HG03432 (cell line): Measurements from ENCODE around the gene MFSD11.
"Not testable (repeated sequence)": the region's sequence is repeated elsewhere in the genome, so short reads cannot be mapped to it uniquely, and the experiment has no call there.

Experiments
- ATAC-seq: cut with Tn5 transposase; IDR thresholded peaks from one replicate; pipeline ENCODE4 v1.9.1; 2021; ENCODE audit warnings: mild to moderate bottlenecking, moderate library complexity; ENCODE audit not compliant: unreplicated experiment

MFSD11 gene

GRCh38 chr17:76726231-76726775, 11.6 kb upstream of the MFSD11 start, which contains the start of gene JMJD6:
Gene JMJD6 (minus strand): TSS chr17:76726606. CDS start chr17:76726475, 131 bp downstream.
- peak; percentile 73 for ATAC-seq

- peak; percentile 58 for ATAC-seq
Measured at GRCh38 chr17:76726776-76727718, 10.9 kb upstream of the MFSD11 start, which contains the start of gene METTL23. Gene METTL23 (plus strand): TSS chr17:76726839. CDS start chr17:76729711, 2,872 bp downstream.

- ATAC-seq, result no peak
Measured at GRCh38 chr17:76727745-76728456, 10.0 kb upstream of the MFSD11 start.

DNA sequence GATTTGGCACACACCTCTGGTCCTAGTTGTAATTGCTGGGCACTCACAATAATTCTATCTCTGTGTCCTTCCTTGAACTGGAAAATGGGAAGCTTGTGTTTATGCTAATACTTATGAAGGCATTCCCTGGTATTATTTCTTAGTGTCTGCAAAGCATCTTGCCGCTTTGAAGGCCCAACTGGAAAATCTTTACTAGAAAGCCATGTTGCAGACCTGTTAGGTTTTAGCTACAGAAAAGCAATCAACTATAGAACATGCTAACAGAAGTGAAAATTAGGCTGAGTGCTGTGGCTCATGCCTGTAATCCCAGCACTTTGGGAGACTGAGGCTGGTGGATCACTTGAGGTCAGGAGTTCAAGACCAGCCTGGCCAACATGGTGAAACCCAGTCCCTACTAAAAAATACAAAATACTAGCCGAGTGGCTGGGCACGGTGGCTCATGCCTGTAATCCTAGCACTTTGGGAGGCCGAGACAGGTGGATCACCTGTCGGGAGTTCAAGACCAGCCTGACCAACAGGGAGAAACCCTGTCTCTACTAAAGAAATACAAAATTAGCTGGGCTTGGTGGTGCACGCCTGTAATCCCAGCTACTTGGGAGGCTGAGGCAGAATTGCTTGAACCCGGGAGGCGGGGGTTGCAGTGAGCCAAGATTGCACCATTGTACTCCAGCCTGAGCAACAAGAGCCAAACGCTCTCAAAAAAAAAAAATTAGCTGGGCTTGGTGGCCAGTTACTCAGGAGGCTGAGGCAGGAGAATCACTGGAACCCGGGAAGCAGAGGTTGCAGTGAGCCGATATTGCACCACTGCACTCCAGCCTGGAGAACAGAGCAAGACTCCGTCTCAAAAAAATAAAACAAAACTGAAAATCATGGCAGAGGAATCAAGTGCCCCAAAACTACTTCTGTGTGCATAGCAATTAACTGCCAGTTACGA, 5.9 kb upstream of the MFSD11 start:
- ATAC-seq, result not testable (repeated sequence)

DNA sequence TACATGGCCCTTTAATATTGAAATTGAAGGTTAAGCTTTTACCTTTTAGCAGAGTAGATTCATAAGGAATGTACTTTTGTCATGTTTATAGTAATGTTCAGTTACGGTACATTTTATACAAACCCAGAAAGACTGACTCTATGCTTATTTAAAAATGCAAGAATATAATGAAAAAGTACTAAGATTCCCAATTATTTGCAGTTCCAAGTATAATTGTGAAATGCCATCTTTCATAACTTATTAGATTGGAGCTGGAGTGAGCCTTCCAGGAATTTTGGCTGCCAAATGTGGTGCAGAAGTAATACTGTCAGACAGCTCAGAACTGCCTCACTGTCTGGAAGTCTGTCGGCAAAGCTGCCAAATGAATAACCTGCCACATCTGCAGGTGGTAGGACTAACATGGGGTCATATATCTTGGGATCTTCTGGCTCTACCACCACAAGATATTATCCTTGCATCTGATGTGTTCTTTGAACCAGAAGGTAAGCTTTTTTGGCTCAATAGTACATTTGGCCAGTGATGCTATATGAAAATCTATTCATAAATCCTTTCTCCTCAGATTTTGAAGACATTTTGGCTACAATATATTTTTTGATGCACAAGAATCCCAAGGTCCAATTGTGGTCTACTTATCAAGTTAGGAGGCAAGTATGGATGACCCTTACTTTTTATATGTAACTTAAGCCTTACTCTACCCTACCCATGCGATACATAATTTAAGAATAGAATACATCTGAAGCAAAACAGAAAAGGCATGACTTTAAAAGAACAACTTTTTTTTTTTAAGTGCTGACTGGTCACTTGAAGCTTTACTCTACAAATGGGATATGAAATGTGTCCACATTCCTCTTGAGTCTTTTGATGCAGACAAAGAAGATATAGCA, 4.9 kb upstream of the MFSD11 start:
- ATAC-seq, result no peak

GRCh38 chr17:76733618-76733957, 4.3 kb upstream of the MFSD11 start:
- ATAC-seq, result no peak

DNA sequence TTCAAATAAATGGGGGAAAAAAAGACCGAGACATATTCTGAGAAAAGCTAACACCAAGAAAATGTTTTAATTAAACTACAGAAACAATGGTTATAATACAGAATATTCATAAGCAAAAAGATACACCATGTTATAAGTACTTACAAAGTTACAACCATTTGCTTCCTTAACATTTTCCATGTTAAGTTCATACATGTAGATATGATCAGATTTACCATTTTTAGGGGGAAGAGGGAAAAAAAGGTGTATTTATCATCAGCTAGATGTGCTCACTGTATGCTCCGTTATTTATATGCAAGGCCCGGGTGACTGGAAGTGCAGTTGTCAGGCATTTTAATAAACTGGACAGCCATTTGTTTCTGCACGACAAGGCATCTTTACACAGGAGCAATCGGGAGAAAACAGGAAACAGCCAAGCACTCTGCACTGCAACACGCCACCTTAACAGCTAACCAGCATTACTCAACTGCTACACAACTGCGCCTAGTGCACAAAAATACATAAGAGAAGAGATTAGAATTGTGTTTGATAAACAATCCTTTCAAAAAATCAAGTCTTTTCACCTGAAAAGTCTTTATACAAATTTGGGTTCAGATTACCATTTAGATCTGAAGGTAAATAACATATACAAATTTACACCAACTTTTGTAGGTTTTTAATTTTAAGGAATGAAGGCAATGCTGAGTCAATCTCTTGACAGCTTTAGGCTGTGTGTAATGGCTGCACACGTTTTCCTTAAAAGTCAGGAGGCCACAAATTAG, 3.7 kb upstream of the MFSD11 start:
- no peak for ATAC-seq

DNA sequence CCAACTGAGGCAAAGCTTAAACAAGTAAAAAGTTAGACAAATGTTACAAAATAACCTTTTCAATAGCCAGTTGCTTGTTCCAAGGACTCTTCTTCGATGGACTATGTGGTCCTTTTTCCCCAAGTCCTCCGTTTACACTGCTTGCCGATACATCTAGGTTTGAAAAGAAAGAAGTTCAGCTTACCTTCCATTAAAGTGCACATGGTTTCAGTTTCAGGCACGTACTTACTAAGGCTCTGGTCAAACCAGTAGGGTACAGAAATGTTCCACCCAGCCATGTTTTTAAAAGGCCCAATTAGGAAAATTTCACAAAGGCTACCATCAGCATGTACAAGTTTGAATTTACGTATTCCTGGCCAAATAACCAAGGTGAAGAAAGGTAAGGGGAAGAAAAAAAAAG, 2.9 kb upstream of the MFSD11 start:
- no peak for ATAC-seq

- no peak for ATAC-seq
Measured at GRCh38 chr17:76735586-76736348, 2.2 kb upstream of the MFSD11 start.

DNA sequence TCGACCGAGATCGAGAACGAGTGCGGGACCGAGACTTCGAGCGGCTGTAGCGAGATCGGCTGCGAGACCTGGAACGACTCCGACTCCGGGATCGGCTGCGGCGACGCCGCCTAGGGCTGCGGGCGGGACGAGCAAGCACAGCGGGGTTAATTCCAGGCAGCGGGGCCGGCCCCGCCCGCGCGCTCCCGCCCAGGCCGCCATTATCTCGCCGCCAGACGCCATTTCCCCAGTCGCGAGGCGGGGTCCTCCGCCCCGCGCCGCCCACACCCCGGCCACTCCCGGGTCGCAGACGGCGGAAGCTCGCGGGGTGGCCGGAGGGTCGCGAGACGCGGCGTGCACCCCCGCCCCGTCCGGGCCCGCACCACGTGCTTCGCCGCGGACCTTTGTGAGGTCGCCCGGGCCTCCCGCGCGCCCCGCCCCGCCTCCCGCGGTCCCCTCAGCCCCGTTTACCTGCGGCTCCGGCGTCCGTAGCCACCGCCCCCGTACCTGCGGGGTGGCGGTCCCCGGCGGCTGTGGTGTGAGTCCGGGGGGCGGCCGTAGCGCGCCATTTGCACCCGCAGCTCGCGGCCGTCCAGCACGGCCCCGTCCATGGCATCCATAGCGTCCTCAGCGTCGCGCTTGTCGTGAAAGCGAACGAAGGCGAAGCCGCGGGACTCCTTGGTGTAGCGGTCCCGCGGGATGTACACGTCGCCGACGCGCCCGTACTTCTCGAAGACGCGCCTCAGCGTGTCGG, 1.4 kb upstream of the MFSD11 start:
- ATAC-seq, result peak; percentile 15

- peak; percentile 73 for ATAC-seq
Measured at GRCh38 chr17:76737082-76737675, 740 bp upstream of the MFSD11 start, which contains the start of gene SRSF2. Gene SRSF2 (minus strand): TSS chr17:76737331. CDS start chr17:76737160, 171 bp downstream.

- no peak for ATAC-seq
Measured at GRCh38 chr17:76738468-76738850, 540 bp downstream of the MFSD11 start.

GRCh38 chr17:76739568-76740115, 1.7 kb downstream of the MFSD11 start:
- not testable (repeated sequence) for ATAC-seq

GRCh38 chr17:76740329-76741118, 2.6 kb downstream of the MFSD11 start:
- no peak for ATAC-seq

DNA sequence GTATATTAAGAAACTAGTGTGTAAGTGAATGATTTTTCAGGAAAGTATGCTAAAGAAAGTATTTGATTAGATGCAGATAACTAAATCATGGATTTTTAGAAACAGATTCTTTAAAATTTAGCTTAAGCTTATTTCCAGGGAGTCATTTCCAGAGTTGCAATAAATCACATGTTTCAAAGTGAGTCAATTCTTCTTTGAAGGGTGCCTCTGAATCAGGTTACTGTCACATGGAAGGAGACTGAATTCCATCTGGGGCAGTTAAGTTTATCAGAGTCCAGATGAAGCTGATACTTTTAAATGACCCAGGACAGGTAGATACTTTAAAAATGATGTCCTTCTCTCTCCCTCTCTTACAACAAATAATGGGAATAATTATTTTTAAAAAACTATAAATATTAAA, 5.0 kb downstream of the MFSD11 start:
- ATAC-seq, result no peak

- no peak for ATAC-seq
Measured at GRCh38 chr17:76744747-76745146, 6.8 kb downstream of the MFSD11 start.
